ENCODE data around the gene SLIT3. TPM values are rescaled to one million over a fixed set of nuclear protein-coding genes. Genes with fewer than 3 reads are reported as not detected.

SLIT3 gene
- total RNA-seq, 2 experiments from 2014 or later, result 1.8 to 2.1 TPM

DNA sequence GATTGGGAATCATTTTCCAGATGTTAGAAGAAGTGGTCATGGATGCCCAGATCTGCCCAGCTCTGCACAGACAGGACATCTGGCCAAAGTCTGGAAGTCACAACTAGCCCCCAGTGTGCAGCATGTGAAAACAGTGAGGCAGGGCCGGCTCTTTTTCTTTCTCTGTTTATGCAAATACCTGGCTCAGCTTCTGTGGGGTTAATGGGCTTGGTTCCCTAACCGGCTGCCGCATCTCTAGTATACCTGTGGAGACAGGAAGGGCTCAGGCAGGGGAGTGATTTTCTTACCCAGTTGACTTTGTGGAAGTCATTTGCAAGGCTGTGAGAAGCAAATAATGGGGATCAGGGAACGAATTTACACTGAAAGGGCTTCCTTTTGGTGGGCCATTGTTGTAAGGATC, 467.0 kb downstream of the SLIT3 start:
- Mint-ChIP-seq H3K27ac (peak overlapping the region; percentile 9), H3K9me3 (no peaks in the 10 kb centered on the region), H3K4me3 (no peak overlapping the region), H3K4me1 (ENCODE audit: low read depth) (peaks cover 27% of the 10 kb centered on the region), H3K36me3 (peaks cover 4% of the 10 kb centered on the region), H3K27me3 (peaks cover 18% of the 10 kb centered on the region)
- CTCF ChIA-PET, result no interaction called here
- no peak for DNase-seq
- POLR2A ChIA-PET, result no interaction called here
- intact Hi-C loops (cut with micrococcal nuclease), result loop anchor here (10.0 kb wide), 1 partner anchor 821 kb away; no protein-coding TSS in a partner anchor

DNA sequence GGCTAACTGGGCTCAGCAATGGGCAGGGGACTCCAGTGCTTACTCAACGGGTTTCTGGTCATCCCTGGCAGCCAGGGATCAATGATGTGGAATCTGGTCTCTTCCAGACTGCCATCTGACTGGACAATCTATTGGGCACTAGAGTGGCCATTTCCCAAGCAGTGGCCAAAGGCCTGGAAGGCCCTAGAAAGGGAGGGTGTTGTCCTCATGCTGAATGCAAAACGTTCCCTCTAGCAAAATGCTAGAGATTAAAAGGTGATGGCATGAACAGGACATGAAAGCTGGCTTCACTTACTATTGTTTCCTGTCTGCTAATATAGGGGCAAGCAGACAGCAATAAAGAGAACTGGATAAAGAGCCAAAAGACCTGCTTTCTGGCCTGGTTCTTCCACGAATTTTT, 467.6 kb downstream of the SLIT3 start:
- H3K36me3 Mint-ChIP-seq, result peaks cover 4% of the 10 kb centered on the region
- no peak for DNase-seq
- H3K4me1 Mint-ChIP-seq (ENCODE audit: low read depth), result peaks cover 22% of the 10 kb centered on the region
- H3K27ac Mint-ChIP-seq, result no peak overlapping the region
- no peak overlapping the region for H3K4me3 Mint-ChIP-seq
- peaks cover 18% of the 10 kb centered on the region for H3K27me3 Mint-ChIP-seq
- ChIA-PET POLR2A (no interaction called here), CTCF (no interaction called here)
- no peaks in the 10 kb centered on the region for H3K9me3 Mint-ChIP-seq
- intact Hi-C loops (cut with micrococcal nuclease), result loop anchor here (10.0 kb wide), 1 partner anchor 821 kb away; no protein-coding TSS in a partner anchor

- Mint-ChIP-seq H3K27me3 (peaks cover 17% of the 10 kb centered on the region), H3K9me3 (no peaks in the 10 kb centered on the region), H3K4me1 (ENCODE audit: low read depth) (peaks cover 15% of the 10 kb centered on the region), H3K27ac (no peak overlapping the region), H3K36me3 (peaks cover 4% of the 10 kb centered on the region), H3K4me3 (no peak overlapping the region)
- POLR2A ChIA-PET, result no interaction called here
- intact Hi-C loops (cut with micrococcal nuclease), result loop anchor here (10.0 kb wide), 1 partner anchor 822 kb away; no protein-coding TSS in a partner anchor
- no peak for DNase-seq
- CTCF ChIA-PET, result no interaction called here
Observed at GRCh38 chr5:168832308-168832707, 468.6 kb downstream of the SLIT3 start.

GRCh38 chr5:168831383-168831782, 469.6 kb downstream of the SLIT3 start:
- Mint-ChIP-seq H3K27ac (no peak overlapping the region), H3K4me3 (no peak overlapping the region), H3K27me3 (peaks cover 17% of the 10 kb centered on the region), H3K36me3 (peaks cover under 1% of the 10 kb centered on the region), H3K4me1 (ENCODE audit: low read depth) (peaks cover 7% of the 10 kb centered on the region), H3K9me3 (no peaks in the 10 kb centered on the region)
- POLR2A ChIA-PET, result no interaction called here
- no peak for DNase-seq
- intact Hi-C loops (cut with micrococcal nuclease), result loop anchor here (10.0 kb wide), 1 partner anchor 823 kb away; no protein-coding TSS in a partner anchor
- CTCF ChIA-PET, result no interaction called here

DNA sequence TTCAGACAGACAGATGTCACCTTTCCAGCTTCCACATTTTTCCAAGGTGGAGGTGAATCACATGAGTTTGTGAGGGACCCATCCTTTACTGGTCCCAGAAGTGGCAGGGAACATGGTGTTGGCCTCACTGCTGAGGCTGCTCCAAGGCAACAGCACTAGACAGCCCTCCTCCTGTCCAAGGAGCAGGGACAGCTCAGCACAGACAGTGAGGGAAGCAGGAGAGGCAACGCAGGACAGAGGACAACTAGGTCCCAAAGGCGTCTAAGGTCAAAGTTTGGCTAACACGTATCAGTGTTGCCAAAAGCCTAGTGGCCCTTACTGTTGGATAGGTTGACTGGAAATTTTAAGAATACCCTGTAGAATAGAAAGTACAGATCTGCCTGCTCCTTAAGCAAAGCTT, 470.1 kb downstream of the SLIT3 start:
- H3K27ac Mint-ChIP-seq, result no peak overlapping the region
- CTCF ChIA-PET, result no interaction called here
- DNase-seq, result no peak
- H3K36me3 Mint-ChIP-seq, result no peaks in the 10 kb centered on the region
- peaks cover 1% of the 10 kb centered on the region for H3K4me1 Mint-ChIP-seq (ENCODE audit: low read depth)
- intact Hi-C loops (cut with micrococcal nuclease), result loop anchor here (10.0 kb wide), 1 partner anchor 824 kb away; no protein-coding TSS in a partner anchor
- POLR2A ChIA-PET, result no interaction called here
- H3K9me3 Mint-ChIP-seq, result no peaks in the 10 kb centered on the region
- no peak overlapping the region for H3K4me3 Mint-ChIP-seq
- H3K27me3 Mint-ChIP-seq, result peaks cover 14% of the 10 kb centered on the region

GRCh38 chr5:168829922-168830417, 471.0 kb downstream of the SLIT3 start:
- no peak overlapping the region for H3K27ac Mint-ChIP-seq
- H3K9me3 Mint-ChIP-seq, result no peaks in the 10 kb centered on the region
- POLR2A ChIA-PET, result no interaction called here
- no peak overlapping the region for H3K4me3 Mint-ChIP-seq
- CTCF ChIA-PET, result no interaction called here
- H3K4me1 Mint-ChIP-seq (ENCODE audit: low read depth), result no peaks in the 10 kb centered on the region
- intact Hi-C loops (cut with micrococcal nuclease), result loop anchor here (10.0 kb wide), 1 partner anchor 825 kb away; no protein-coding TSS in a partner anchor
- H3K27me3 Mint-ChIP-seq, result peaks cover 14% of the 10 kb centered on the region
- H3K36me3 Mint-ChIP-seq, result no peaks in the 10 kb centered on the region
- DNase-seq, result no peak

DNA sequence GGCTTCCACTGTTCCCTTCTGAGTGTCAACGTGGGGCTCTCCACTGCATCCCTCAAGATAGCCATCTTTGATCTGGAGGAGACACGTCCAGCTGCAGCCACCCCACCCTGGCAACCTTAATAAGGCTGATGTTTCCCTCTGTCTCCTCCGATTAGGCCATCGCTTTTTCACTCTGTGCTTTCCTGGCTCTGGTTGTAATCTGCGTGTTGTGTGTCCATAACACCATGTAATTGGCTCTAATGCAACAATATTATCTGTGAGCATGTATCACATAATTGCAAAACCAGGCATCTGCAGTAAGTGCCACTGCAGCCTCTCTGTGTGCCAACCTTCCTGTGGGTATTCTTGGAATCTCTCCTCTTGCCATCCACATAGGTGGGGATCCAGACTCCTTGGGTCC, 471.9 kb downstream of the SLIT3 start:
- H3K27me3 Mint-ChIP-seq, result peaks cover 13% of the 10 kb centered on the region
- H3K9me3 Mint-ChIP-seq, result no peaks in the 10 kb centered on the region
- no peak overlapping the region for H3K27ac Mint-ChIP-seq
- no peak for DNase-seq
- POLR2A ChIA-PET, result no interaction called here
- no peaks in the 10 kb centered on the region for H3K4me1 Mint-ChIP-seq (ENCODE audit: low read depth)
- CTCF ChIA-PET, result no interaction called here
- H3K36me3 Mint-ChIP-seq, result no peaks in the 10 kb centered on the region
- no peak overlapping the region for H3K4me3 Mint-ChIP-seq
- intact Hi-C loops (cut with micrococcal nuclease), result no loop called here

- POLR2A ChIA-PET, result no interaction called here
- Mint-ChIP-seq H3K36me3 (no peaks in the 10 kb centered on the region), H3K9me3 (no peaks in the 10 kb centered on the region), H3K4me3 (no peak overlapping the region), H3K27me3 (peaks cover 8% of the 10 kb centered on the region), H3K27ac (no peak overlapping the region), H3K4me1 (ENCODE audit: low read depth) (peaks cover 7% of the 10 kb centered on the region)
- DNase-seq, result no peak
- intact Hi-C loops (cut with micrococcal nuclease), result no loop called here
- CTCF ChIA-PET, result no interaction called here
Observed at GRCh38 chr5:168827636-168828035, 473.3 kb downstream of the SLIT3 start.

DNA sequence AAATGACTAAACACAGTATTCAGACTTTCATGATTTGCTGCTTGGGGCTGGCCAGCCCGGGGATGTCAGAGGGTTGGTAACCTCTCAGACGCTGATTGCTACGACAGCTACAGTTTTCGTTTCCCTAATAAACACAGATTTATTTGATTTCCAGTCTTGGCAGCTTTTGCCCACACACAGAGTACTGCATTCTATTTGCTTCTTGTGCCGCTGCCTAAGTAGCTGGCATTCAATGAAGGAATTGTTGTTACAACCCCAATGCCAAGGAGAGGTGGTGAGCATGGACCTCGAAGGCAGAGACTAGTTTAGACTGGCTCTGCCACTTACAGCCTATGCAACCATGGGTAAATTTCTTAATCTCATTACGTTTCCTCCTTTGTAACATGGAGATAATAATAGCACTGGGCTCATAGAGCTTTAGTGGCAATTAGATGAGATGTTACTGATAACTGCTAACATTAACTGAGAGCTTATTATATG, 474.7 kb downstream of the SLIT3 start:
- H3K27me3 Mint-ChIP-seq, result peaks cover 3% of the 10 kb centered on the region
- intact Hi-C loops (cut with micrococcal nuclease), result no loop called here
- no peaks in the 10 kb centered on the region for H3K36me3 Mint-ChIP-seq
- no peak for DNase-seq
- no peaks in the 10 kb centered on the region for H3K9me3 Mint-ChIP-seq
- ChIA-PET POLR2A (no interaction called here), CTCF (no interaction called here)
- no peak overlapping the region for H3K27ac Mint-ChIP-seq
- H3K4me3 Mint-ChIP-seq, result no peak overlapping the region
- peaks cover 14% of the 10 kb centered on the region for H3K4me1 Mint-ChIP-seq (ENCODE audit: low read depth)

DNA sequence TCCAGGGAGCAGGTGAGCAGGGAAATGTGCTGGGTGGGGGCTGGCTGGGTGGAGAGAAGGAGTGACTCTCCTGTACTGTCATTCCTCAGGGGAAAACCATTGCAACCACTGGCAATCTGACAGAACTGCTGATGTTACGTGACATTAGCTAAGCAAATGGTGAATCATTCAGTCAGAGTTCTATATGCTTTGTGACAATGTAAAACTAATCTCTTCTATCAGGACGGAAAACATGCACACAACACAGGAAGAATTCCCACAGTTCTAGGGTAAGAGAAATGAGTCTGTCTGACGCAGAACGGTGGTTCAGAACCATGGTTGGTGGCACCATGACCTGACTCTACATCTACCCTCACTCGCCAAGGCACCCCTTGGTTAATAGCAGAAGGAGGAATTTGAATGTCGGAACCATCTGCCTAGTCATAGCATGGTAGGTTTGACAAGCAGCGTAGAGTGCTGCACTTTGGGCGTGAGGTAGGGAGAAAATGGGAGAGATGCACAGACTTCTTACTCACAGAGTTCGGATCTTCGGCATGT, 478.1 kb downstream of the SLIT3 start:
- CTCF ChIA-PET, result interaction anchor here (0.6 kb wide), 1 partner anchor 16 kb away, joined by 3 read pairs; no protein-coding TSS in a partner anchor
- Mint-ChIP-seq H3K4me1 (ENCODE audit: low read depth) (peaks cover 17% of the 10 kb centered on the region), H3K36me3 (no peaks in the 10 kb centered on the region), H3K27me3 (peaks cover 5% of the 10 kb centered on the region), H3K4me3 (peak overlapping the region; percentile 20), H3K27ac (peak overlapping the region; percentile 80), H3K9me3 (no peaks in the 10 kb centered on the region)
- intact Hi-C loops (cut with micrococcal nuclease), result loop anchor here (1.0 to 5.0 kb wide), 5 partner anchors 14 to 119 kb away; no protein-coding TSS in a partner anchor
- DNase-seq, result peak; percentile 58
- POLR2A ChIA-PET, result interaction anchor here (1.8 to 2.0 kb wide), 3 partner anchors 14 to 29 kb away, joined by 4 to 11 read pairs (median 8); no protein-coding TSS in a partner anchor

- ChIA-PET CTCF (interaction anchor here (0.6 kb wide), 1 partner anchor 17 kb away, joined by 3 read pairs; no protein-coding TSS in a partner anchor), POLR2A (interaction anchor here (1.8 to 2.0 kb wide), 3 partner anchors 15 to 28 kb away, joined by 4 to 11 read pairs (median 8); no protein-coding TSS in a partner anchor)
- Mint-ChIP-seq H3K27ac (peak overlapping the region; percentile 80), H3K4me1 (ENCODE audit: low read depth) (peaks cover 17% of the 10 kb centered on the region), H3K9me3 (no peaks in the 10 kb centered on the region), H3K4me3 (no peak overlapping the region), H3K27me3 (peaks cover 5% of the 10 kb centered on the region), H3K36me3 (no peaks in the 10 kb centered on the region)
- no peak for DNase-seq
- intact Hi-C loops (cut with micrococcal nuclease), result loop anchor here (1.0 to 5.0 kb wide), 3 partner anchors 15 to 120 kb away; no protein-coding TSS in a partner anchor
Observed at GRCh38 chr5:168822248-168822744, 478.6 kb downstream of the SLIT3 start.

GRCh38 chr5:168820874-168821273, 480.1 kb downstream of the SLIT3 start:
- ChIA-PET CTCF (no interaction called here), POLR2A (no interaction called here)
- no peaks in the 10 kb centered on the region for H3K36me3 Mint-ChIP-seq
- H3K27ac Mint-ChIP-seq, result no peak overlapping the region
- intact Hi-C loops (cut with micrococcal nuclease), result loop anchor here (5.0 kb wide), 1 partner anchor 121 kb away; no protein-coding TSS in a partner anchor
- peaks cover 17% of the 10 kb centered on the region for H3K4me1 Mint-ChIP-seq (ENCODE audit: low read depth)
- DNase-seq, result no peak
- peaks cover 7% of the 10 kb centered on the region for H3K27me3 Mint-ChIP-seq
- H3K4me3 Mint-ChIP-seq, result no peak overlapping the region
- no peaks in the 10 kb centered on the region for H3K9me3 Mint-ChIP-seq

All from activated CD4-positive, alpha-beta memory T cell treated with anti-CD3 and anti-CD28 coated beads for 36 hours (primary cell).